ENCODE data around the gene PAPLN. TPM values are rescaled to one million over a fixed set of nuclear protein-coding genes. Genes with fewer than 3 reads are reported as not detected.

Gene PAPLN
- total and polyA plus RNA-seq, 2 of the 13 experiments (the other 11 are each of a cell fraction or from before 2014, with no cell fraction given), result not detected

GRCh38 chr14:73311708-73312030 is 74.4 kb downstream of the PAPLN start:
- no TSS peak for BruUV-seq (replicated peaks)
- no peaks in the 10 kb centered on the region for H3K79me2 ChIP-seq (ENCODE audit: insufficient read depth, low read length)
- ATAC-seq (no peak), DNase-seq (ENCODE audit: low spot score) (no peak), FAIRE-seq (no peak)
- H3K4me3 ChIP-seq (replicated peaks in 1 of 3; ENCODE audit: insufficient read depth in 1 of 3, low read depth in 2 of 3, low read length in 3 of 3), result no peak overlapping the region
- no peaks in the 10 kb centered on the region for H4K20me1 ChIP-seq (ENCODE audit: insufficient read depth, low read length)
- TF ChIP-seq ZNF451 (CRISPR knock-in tag; IDR thresholded peaks at IDR 0.05), result no peak
- no peak for TF ChIP-seq RBM22 (optimal IDR thresholded peaks at IDR 0.05; ENCODE audit: low read length)
- TF ChIP-seq ZNF232 (CRISPR knock-in tag; IDR thresholded peaks at IDR 0.05; ENCODE audit: borderline replicate concordance), result no peak
- no peak for TF ChIP-seq POLR2G (IDR thresholded peaks at IDR 0.05; ENCODE audit: low read depth, low read length)
- TF ChIP-seq NR2F2 (IDR thresholded peaks at IDR 0.05; ENCODE audit: borderline replicate concordance, low read depth), result no peak
- no peak for TF ChIP-seq FOXK2 (IDR thresholded peaks at IDR 0.05)
- in situ Hi-C loops (cut with HindIII; ENCODE audit: extremely low pct_ligation_motif_present, low pct_unique_long_range_greater_than_20kb) (no loop called here), intact Hi-C loops (cut with micrococcal nuclease; ENCODE audit: unreplicated experiment) (no loop called here)
- no peaks in the 10 kb centered on the region for H3K9me3 ChIP-seq (ENCODE audit: low read length)
- H3K4me2 ChIP-seq (ENCODE audit: low read depth, low read length), result no peak overlapping the region
- 0 out of 5 replicates have a peak, but pooled peaks cover 0 to 7% of the 10 kb centered on the region in 2 experiments for H3K36me3 ChIP-seq (replicated peaks in 1 of 2; ENCODE audit: control insufficient read depth in 1 of 2, insufficient read depth in 2 of 2, low read length in 2 of 2)
- POLR2A ChIA-PET, result no interaction called here
- H3K27ac ChIP-seq (ENCODE audit: extremely low read length, insufficient read depth, low read length), result no peak overlapping the region
- no peaks in the 10 kb centered on the region for H3K4me1 ChIP-seq (ENCODE audit: insufficient read depth, low read length)
- CTCF ChIA-PET (ENCODE audit: low intra/inter-chr PET ratio, low total read pairs), result no interaction called here
- H3K27me3 ChIP-seq (ENCODE audit: control insufficient read depth in 1 of 2, insufficient read depth in 2 of 2, low read length in 2 of 2), result no peaks in the 10 kb centered on the region
- no peak overlapping the region for H2AFZ ChIP-seq (ENCODE audit: low read length)
- 96% methylated on average over 2 of the region's 2 CpGs for WGBS (ENCODE audit: low lambda C conversion rate)
- no peak overlapping the region for H3K9ac ChIP-seq (ENCODE audit: insufficient read depth, low read depth, low read length)

- H3K4me3 ChIP-seq (replicated peaks in 1 of 3; ENCODE audit: insufficient read depth in 1 of 3, low read depth in 2 of 3, low read length in 3 of 3), result no peak overlapping the region
- no peaks in the 10 kb centered on the region for H3K9me3 ChIP-seq (ENCODE audit: low read length)
- H3K27ac ChIP-seq (ENCODE audit: extremely low read length, insufficient read depth, low read length), result no peak overlapping the region
- no peaks in the 10 kb centered on the region for H3K4me1 ChIP-seq (ENCODE audit: insufficient read depth, low read length)
- 0 out of 5 replicates have a peak, but pooled peaks cover 0 to 7% of the 10 kb centered on the region in 2 experiments for H3K36me3 ChIP-seq (replicated peaks in 1 of 2; ENCODE audit: control insufficient read depth in 1 of 2, insufficient read depth in 2 of 2, low read length in 2 of 2)
- H4K20me1 ChIP-seq (ENCODE audit: insufficient read depth, low read length), result no peaks in the 10 kb centered on the region
- TF ChIP-seq NPAS2 (CRISPR knock-in tag; IDR thresholded peaks at IDR 0.05; ENCODE audit: borderline replicate concordance), result no peak
- TF ChIP-seq FUBP1 (CRISPR knock-in tag; IDR thresholded peaks at IDR 0.05; ENCODE audit: borderline replicate concordance), result no peak
- TF ChIP-seq ZNF891 (CRISPR knock-in tag; IDR thresholded peaks at IDR 0.05), result no peak
- no peak for TF ChIP-seq ZNF574 (CRISPR knock-in tag; IDR thresholded peaks at IDR 0.05)
- BruUV-seq (replicated peaks), result no TSS peak
- no peak for FAIRE-seq
- H3K27me3 ChIP-seq (ENCODE audit: control insufficient read depth in 1 of 2, insufficient read depth in 2 of 2, low read length in 2 of 2), result no peaks in the 10 kb centered on the region
- ATAC-seq, result no peak
- CTCF ChIA-PET (ENCODE audit: low intra/inter-chr PET ratio, low total read pairs), result no interaction called here
- in situ Hi-C loops (cut with HindIII; ENCODE audit: extremely low pct_ligation_motif_present, low pct_unique_long_range_greater_than_20kb), result no loop called here
- H3K9ac ChIP-seq (ENCODE audit: insufficient read depth, low read depth, low read length), result no peak overlapping the region
- no peak for DNase-seq (ENCODE audit: low spot score)
- intact Hi-C loops (cut with micrococcal nuclease; ENCODE audit: unreplicated experiment), result no loop called here
- no peak overlapping the region for H3K4me2 ChIP-seq (ENCODE audit: low read depth, low read length)
- WGBS (ENCODE audit: low lambda C conversion rate), result 99% methylated on average over 3 of the region's 3 CpGs
- H2AFZ ChIP-seq (ENCODE audit: low read length), result no peak overlapping the region
- POLR2A ChIA-PET, result interaction anchor here (1.0 kb wide), 1 partner anchor 16 kb away, joined by 4 read pairs; no protein-coding TSS in a partner anchor
- no peaks in the 10 kb centered on the region for H3K79me2 ChIP-seq (ENCODE audit: insufficient read depth, low read length)
These were observed 75.4 kb downstream of the PAPLN start for GRCh38 chr14:73312687-73313086.
